Neural cell (in vitro differentiated cells): Measurements from ENCODE around the gene RABGGTA. TPM values are rescaled to one million over a fixed set of nuclear protein-coding genes. Genes with fewer than 3 reads are reported as not detected.

ENCODE experiments used
- H2AFZ ChIP-seq: fragments of 200-600, 300-800 bp; sonication (generic), shearing (Covaris generic); 2 replicates; pipeline ENCODE4 v1.6.0; 2014; ENCODE audit warnings: low read depth, mild to moderate bottlenecking, antibody characterized with exemption, low read length, moderate library complexity
- H3F3A ChIP-seq: fragments of 200-600 bp; shearing (Covaris generic); 2 replicates; pipeline ENCODE4 v1.6.1; 2016; ENCODE audit warnings: mild to moderate bottlenecking, moderate library complexity, mixed read lengths, antibody characterized with exemption, low read length; ENCODE audit not compliant: insufficient read depth, poor library complexity, severe bottlenecking
- H3K27ac ChIP-seq: fragments of 200-600, 300-800 bp; sonication (generic), shearing (Covaris generic); 2 replicates; pipeline ENCODE4 v1.5.1; 2014; ENCODE audit warnings: mild to moderate bottlenecking, low read length, moderate library complexity
- H3K27me3 ChIP-seq: fragments of 300-800, 200-600 bp; sonication (generic), shearing (Covaris generic); 2 replicates; pipeline ENCODE4 v1.6.0; 2014; ENCODE audit warnings: mild to moderate bottlenecking, low read depth, low read length, moderate library complexity; ENCODE audit not compliant: insufficient read depth
- H3K36me3 ChIP-seq: fragments of 300-800, 200-600 bp; sonication (generic), shearing (Covaris generic); 2 replicates; pipeline ENCODE4 v1.5.1; 2014; ENCODE audit warnings: mild to moderate bottlenecking, antibody characterized with exemption, low read length, moderate library complexity; ENCODE audit not compliant: insufficient read depth
- H3K4me2 ChIP-seq: fragments of 300-800, 200-600 bp; sonication (generic), shearing (Covaris generic); 2 replicates; pipeline ENCODE4 v1.6.0; 2014; ENCODE audit warnings: mild to moderate bottlenecking, low read length
- H3K4me3 ChIP-seq: fragments of 300-800, 200-600 bp; sonication (generic), shearing (Covaris generic); 2 replicates; pipeline ENCODE4 v1.5.1; 2014; ENCODE audit warnings: mild to moderate bottlenecking, low read length, moderate library complexity
- H3K79me2 ChIP-seq: fragments of 200-600 bp; shearing (Covaris generic); replicated peaks from 2 replicates; pipeline ENCODE4 v1.6.0; 2014; ENCODE audit warnings: mild to moderate bottlenecking, low read length, moderate library complexity; ENCODE audit not compliant: insufficient read depth
- H3K9ac ChIP-seq: fragments of 300-800, 200-600 bp; sonication (generic), shearing (Covaris generic); 2 replicates; pipeline ENCODE4 v1.6.1; 2016; ENCODE audit warnings: mild to moderate bottlenecking, low read length, mixed read lengths
- H3K9me2 ChIP-seq: fragments of 200-600 bp; shearing (Covaris generic); 2 replicates; pipeline ENCODE4 v1.6.1; 2016; ENCODE audit warnings: mild to moderate bottlenecking, low read length, mixed read lengths; ENCODE audit not compliant: insufficient read depth
- H3K9me3 ChIP-seq: fragments of 200-600, 300-800 bp; sonication (generic), shearing (Covaris generic); 2 replicates; pipeline ENCODE4 v1.6.1; 2016; ENCODE audit warnings: mild to moderate bottlenecking, mixed run types, low read length, moderate library complexity, mixed read lengths
- H4K20me1 ChIP-seq: fragments of 200-600 bp; shearing (Covaris generic); 2 replicates; pipeline ENCODE4 v1.6.1; 2016; ENCODE audit warnings: mild to moderate bottlenecking, mixed run types; ENCODE audit not compliant: insufficient read depth
- CTCF ChIP-seq: fragments of 450-650 bp; IDR thresholded peaks from 2 replicates; pipeline ENCODE4 v1.5.1; 2014; ENCODE audit warnings: antibody characterized with exemption, mild to moderate bottlenecking, moderate library complexity; ENCODE audit not compliant: poor library complexity, severe bottlenecking
- EP300 ChIP-seq: fragments of 450-650 bp; conservative IDR thresholded peaks from 2 replicates; pipeline ENCODE4 v1.6.1; 2014; ENCODE audit warnings: antibody characterized with exemption, mild to moderate bottlenecking, moderate library complexity; ENCODE audit not compliant: poor library complexity, severe bottlenecking
- EZH2 ChIP-seq: fragments of 200-600, 300-800 bp; shearing (Covaris generic), sonication (generic); IDR thresholded peaks from 2 replicates; pipeline ENCODE4 v1.6.1; 2014; ENCODE audit warnings: antibody characterized with exemption, low read length, borderline replicate concordance, mild to moderate bottlenecking; ENCODE audit not compliant: insufficient read depth, poor library complexity, severe bottlenecking
- MXI1 ChIP-seq: fragments of 450-650 bp; conservative IDR thresholded peaks from 2 replicates; pipeline ENCODE4 v1.6.1; 2014; ENCODE audit warnings: antibody characterized with exemption, mild to moderate bottlenecking; ENCODE audit not compliant: poor library complexity, severe bottlenecking
- POLR2AphosphoS5 ChIP-seq: IDR thresholded peaks from 2 replicates; pipeline ENCODE4 v1.6.1; 2012
- RAD21 ChIP-seq: fragments of 450-650 bp; conservative IDR thresholded peaks from 2 replicates; pipeline ENCODE4 v1.6.1; 2014; ENCODE audit warnings: antibody characterized with exemption, mild to moderate bottlenecking, moderate library complexity
- REST ChIP-seq: IDR thresholded peaks from 2 replicates; pipeline ENCODE4 v1.6.1; 2012; ENCODE audit warnings: borderline replicate concordance
- SMC3 ChIP-seq: fragments of 450-650 bp; conservative IDR thresholded peaks from 2 replicates; pipeline ENCODE4 v1.6.1; 2014; ENCODE audit warnings: antibody characterized with exemption, mild to moderate bottlenecking, moderate library complexity; ENCODE audit not compliant: poor library complexity
- TAF1 ChIP-seq: IDR thresholded peaks from 2 replicates; pipeline ENCODE4 v1.6.1; 2012; ENCODE audit warnings: low read depth
- polyA plus RNA-seq: library from polyadenylated mRNA; depleted of rRNA; stranded (reverse); fragments of >200 nt; gene quantifications from 2 replicates; pipeline ENCODE4 v1.2.3, GENCODE V29; 2014

Gene RABGGTA
- polyA plus RNA-seq, 1 donor from 2014 or later: 33.2 TPM

GRCh38 chr14:24282736-24283135 is 11.3 kb upstream of the RABGGTA start:
- Histone ChIP-seq H3K27me3 (no peaks in the 10 kb centered on the region), H3K9me3 (no peaks in the 10 kb centered on the region), H3K79me2 (no peaks in the 10 kb centered on the region), H3K9me2 (no peaks in the 10 kb centered on the region), H3K4me3 (no peak overlapping the region), H3K4me2 (no peak overlapping the region), H3F3A (no peaks in the 10 kb centered on the region), H3K9ac (no peak overlapping the region), H2AFZ (no peak overlapping the region), H3K36me3 (no peaks in the 10 kb centered on the region), H3K27ac (no peak overlapping the region), H4K20me1 (no peaks in the 10 kb centered on the region)
- TF ChIP-seq TAF1: no peak
- TF ChIP-seq MXI1: no peak
- TF ChIP-seq CTCF: no peak
- TF ChIP-seq EZH2: no peak
- TF ChIP-seq POLR2AphosphoS5: no peak
- no peak for TF ChIP-seq SMC3
- TF ChIP-seq REST: no peak
- TF ChIP-seq EP300: no peak
- TF ChIP-seq RAD21: no peak

- Histone ChIP-seq H3K9me2 (no peaks in the 10 kb centered on the region), H3K36me3 (no peaks in the 10 kb centered on the region), H3F3A (no peaks in the 10 kb centered on the region), H3K9ac (no peak overlapping the region), H3K79me2 (no peaks in the 10 kb centered on the region), H3K27ac (no peak overlapping the region), H3K4me2 (no peak overlapping the region), H3K4me3 (no peak overlapping the region), H2AFZ (no peak overlapping the region), H3K9me3 (no peaks in the 10 kb centered on the region), H3K27me3 (no peaks in the 10 kb centered on the region), H4K20me1 (no peaks in the 10 kb centered on the region)
- TF ChIP-seq POLR2AphosphoS5: no peak
Observed at GRCh38 chr14:24281636-24282035, 10.2 kb upstream of the RABGGTA start.

GRCh38 chr14:24280797-24281460 is 9.5 kb upstream of the RABGGTA start:
- Histone ChIP-seq H3K9me3 (no peaks in the 10 kb centered on the region), H3K4me3 (no peak overlapping the region), H3K36me3 (no peaks in the 10 kb centered on the region), H3K4me2 (no peak overlapping the region), H3K9me2 (no peaks in the 10 kb centered on the region), H2AFZ (no peak overlapping the region), H3K9ac (no peak overlapping the region), H3K79me2 (no peaks in the 10 kb centered on the region), H3K27ac (no peak overlapping the region), H3F3A (no peaks in the 10 kb centered on the region), H4K20me1 (no peaks in the 10 kb centered on the region), H3K27me3 (no peaks in the 10 kb centered on the region)
- TF ChIP-seq POLR2AphosphoS5 (no peak), REST (no peak), RAD21 (no peak), SMC3 (no peak), TAF1 (no peak), EZH2 (no peak), CTCF (no peak), EP300 (no peak), MXI1 (no peak)
